GM12878 (cell line): ENCODE measurements around the gene FAT1. TPM values are rescaled to one million over a fixed set of nuclear protein-coding genes. Genes with fewer than 3 reads are reported as not detected.

Experiments used
- ATF7 ChIP-seq: fragments of 450-650 bp; IDR thresholded peaks from 2 replicates; pipeline ENCODE4 v1.6.1; 2016; ENCODE audit warnings: low read depth, mild to moderate bottlenecking
- CREM ChIP-seq: IDR thresholded peaks from 2 replicates; pipeline ENCODE4 v1.6.1; 2014; ENCODE audit warnings: antibody characterized with exemption, low read depth
- IRF4 ChIP-seq: IDR thresholded peaks from 2 replicates; pipeline ENCODE4 v1.6.1; 2011; ENCODE audit warnings: low read depth, low read length
- RUNX3 ChIP-seq: IDR thresholded peaks from 2 replicates; pipeline ENCODE4 v1.6.1; 2012; ENCODE audit warnings: low read length, inconsistent platforms
- SREBF1 ChIP-seq: IDR thresholded peaks from 2 replicates; pipeline ENCODE4 v1.6.1; 2012; ENCODE audit warnings: mild to moderate bottlenecking, low read length
- TCF12 ChIP-seq: IDR thresholded peaks from 2 replicates; pipeline ENCODE4 v1.6.1; 2011; ENCODE audit warnings: low read depth, mild to moderate bottlenecking, low read length
- ZBTB4 ChIP-seq: fragments of 450-650 bp; formaldehyde crosslinking; IDR thresholded peaks from 2 replicates; pipeline ENCODE4 v1.4.0; 2022; ENCODE audit warnings: mild to moderate bottlenecking, moderate library complexity
- polyA plus RNA-seq, 11 experiments: library from polyadenylated mRNA; depleted of rRNA in 4 of 11; unstranded in 6 of 11; stranded (reverse) in 5 of 11; fragments of >200 nt; fragmentation: Nextera tagmentation in 4 of 11; fragmentation: Illumina TruSeq in 1 of 11; extraction: Ambion mirVana in 4 of 11; extraction: Trizol in 1 of 11; gene quantifications; 1 replicate in 1 of 11; 2 replicates in 10 of 11; pipeline versions ENCODE4 v1.2.1 to v1.2.3, GENCODE V29; 2011 to 2016; ENCODE audit warnings: inconsistent platforms in 2 of 11, missing spikeins in 2 of 11, low read depth in 1 of 11
- total RNA-seq, 4 experiments: library from RNA; depleted of rRNA in 3 of 4; stranded (reverse); fragments of >200 nt in 3 of 4; fragmentation: Illumina TruSeq in 1 of 4; extraction: Trizol in 1 of 4; gene quantifications; 2 replicates each; pipeline versions ENCODE4 v1.2.1 to v1.2.3, GENCODE V29; 2013 to 2021
- TF ChIP-seq, protein P1 (sequence below): fragments of 450-650 bp; IDR thresholded peaks from 2 replicates; pipeline ENCODE4 v1.6.1; 2017; ENCODE audit warnings: mild to moderate bottlenecking
- TF ChIP-seq, protein P2 (sequence below): fragments of 450-650 bp; IDR thresholded peaks from 2 replicates; pipeline ENCODE4 v1.6.1; 2017; ENCODE audit warnings: low read depth, mild to moderate bottlenecking, moderate library complexity

The FAT1 gene
- total and polyA plus RNA-seq, 10 of the 15 experiments (the other 5 are each of a cell fraction or from before 2014, with no cell fraction given): 0.04 to 11.8 (median 0.11) TPM; not detected in 1

GRCh38 chr4:186633844-186634243 is 89.8 kb downstream of the FAT1 start (continued):
- TF ChIP-seq TCF12: no peak
- TF ChIP-seq IRF4: no peak
- no peak for TF ChIP-seq ZBTB4 (CRISPR knock-in tag)
- TF ChIP-seq, protein P1, sequence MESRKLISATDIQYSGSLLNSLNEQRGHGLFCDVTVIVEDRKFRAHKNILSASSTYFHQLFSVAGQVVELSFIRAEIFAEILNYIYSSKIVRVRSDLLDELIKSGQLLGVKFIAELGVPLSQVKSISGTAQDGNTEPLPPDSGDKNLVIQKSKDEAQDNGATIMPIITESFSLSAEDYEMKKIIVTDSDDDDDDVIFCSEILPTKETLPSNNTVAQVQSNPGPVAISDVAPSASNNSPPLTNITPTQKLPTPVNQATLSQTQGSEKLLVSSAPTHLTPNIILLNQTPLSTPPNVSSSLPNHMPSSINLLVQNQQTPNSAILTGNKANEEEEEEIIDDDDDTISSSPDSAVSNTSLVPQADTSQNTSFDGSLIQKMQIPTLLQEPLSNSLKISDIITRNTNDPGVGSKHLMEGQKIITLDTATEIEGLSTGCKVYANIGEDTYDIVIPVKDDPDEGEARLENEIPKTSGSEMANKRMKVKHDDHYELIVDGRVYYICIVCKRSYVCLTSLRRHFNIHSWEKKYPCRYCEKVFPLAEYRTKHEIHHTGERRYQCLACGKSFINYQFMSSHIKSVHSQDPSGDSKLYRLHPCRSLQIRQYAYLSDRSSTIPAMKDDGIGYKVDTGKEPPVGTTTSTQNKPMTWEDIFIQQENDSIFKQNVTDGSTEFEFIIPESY: no peak
- TF ChIP-seq SREBF1: no peak
- TF ChIP-seq CREM: no peak
- no peak for TF ChIP-seq RUNX3
- TF ChIP-seq ATF7: no peak
- TF ChIP-seq, protein P2, sequence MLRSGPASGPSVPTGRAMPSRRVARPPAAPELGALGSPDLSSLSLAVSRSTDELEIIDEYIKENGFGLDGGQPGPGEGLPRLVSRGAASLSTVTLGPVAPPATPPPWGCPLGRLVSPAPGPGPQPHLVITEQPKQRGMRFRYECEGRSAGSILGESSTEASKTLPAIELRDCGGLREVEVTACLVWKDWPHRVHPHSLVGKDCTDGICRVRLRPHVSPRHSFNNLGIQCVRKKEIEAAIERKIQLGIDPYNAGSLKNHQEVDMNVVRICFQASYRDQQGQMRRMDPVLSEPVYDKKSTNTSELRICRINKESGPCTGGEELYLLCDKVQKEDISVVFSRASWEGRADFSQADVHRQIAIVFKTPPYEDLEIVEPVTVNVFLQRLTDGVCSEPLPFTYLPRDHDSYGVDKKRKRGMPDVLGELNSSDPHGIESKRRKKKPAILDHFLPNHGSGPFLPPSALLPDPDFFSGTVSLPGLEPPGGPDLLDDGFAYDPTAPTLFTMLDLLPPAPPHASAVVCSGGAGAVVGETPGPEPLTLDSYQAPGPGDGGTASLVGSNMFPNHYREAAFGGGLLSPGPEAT: no peak
- TF ChIP-seq, all 136 proteins: peak for 0
